Loucy (cell line): ENCODE results near the gene NBDY.

Experiments
- H2AFZ ChIP-seq: fragments of 200-600 bp; sonication (generic); 2 replicates; pipeline ENCODE4 v1.6.0; 2016; ENCODE audit warnings: antibody characterized with exemption, mild to moderate bottlenecking, low read length, moderate library complexity
- H3F3A ChIP-seq: fragments of 200-600 bp; 2 replicates; pipeline ENCODE4 v1.6.0; 2016; ENCODE audit warnings: antibody characterized with exemption, low read depth, mild to moderate bottlenecking
- H3K27me3 ChIP-seq: fragments of 200-600 bp; sonication (generic); 2 replicates; pipeline ENCODE4 v1.6.1; 2014; ENCODE audit warnings: low read length, mild to moderate bottlenecking; ENCODE audit not compliant: insufficient read depth, poor library complexity, severe bottlenecking
- H3K36me3 ChIP-seq: fragments of 200-600 bp; sonication (generic); 2 replicates; pipeline ENCODE4 v1.6.1; 2016; ENCODE audit warnings: low read length; ENCODE audit not compliant: insufficient read depth
- H3K4me1 ChIP-seq: fragments of 200-600 bp; sonication (generic); 2 replicates; pipeline ENCODE4 v1.5.1; 2014; ENCODE audit warnings: low read length, mild to moderate bottlenecking; ENCODE audit not compliant: insufficient read depth, poor library complexity, severe bottlenecking
- H3K4me2 ChIP-seq: fragments of 200-600 bp; sonication (generic); 2 replicates; pipeline ENCODE4 v1.6.0; 2014; ENCODE audit warnings: antibody characterized with exemption, low read length, low read depth, mild to moderate bottlenecking; ENCODE audit not compliant: poor library complexity, severe bottlenecking
- H3K4me3 ChIP-seq: fragments of 200-600 bp; sonication (generic); 2 replicates; pipeline ENCODE4 v1.5.1; 2014; ENCODE audit warnings: low read length, mild to moderate bottlenecking, mixed read lengths; ENCODE audit not compliant: poor library complexity, severe bottlenecking
- H3K79me2 ChIP-seq: fragments of 200-600 bp; sonication (generic); 2 replicates; pipeline ENCODE4 v1.6.1; 2014; ENCODE audit warnings: low read length; ENCODE audit not compliant: insufficient read depth
- H3K9ac ChIP-seq: fragments of 200-600 bp; sonication (generic); 2 replicates; pipeline ENCODE4 v1.6.0; 2014; ENCODE audit warnings: mild to moderate bottlenecking, low read depth, low read length, moderate library complexity; ENCODE audit not compliant: poor library complexity, severe bottlenecking
- H3K9me2 ChIP-seq: fragments of 200-600 bp; sonication (generic); replicated peaks from 2 replicates; pipeline ENCODE4 v1.6.1; 2016; ENCODE audit warnings: low read depth, low read length, mixed read lengths
- H3K9me3 ChIP-seq: fragments of 200-600 bp; sonication (generic); 2 replicates; pipeline ENCODE4 v1.6.1; 2014; ENCODE audit warnings: mild to moderate bottlenecking, antibody characterized with exemption, low read length, low read depth; ENCODE audit not compliant: insufficient read depth
- H4K20me1 ChIP-seq: fragments of 200-600 bp; sonication (generic); 2 replicates; pipeline ENCODE4 v1.6.0; 2014; ENCODE audit warnings: antibody characterized with exemption, low read length, mild to moderate bottlenecking; ENCODE audit not compliant: insufficient read depth, poor library complexity, severe bottlenecking
- EZH2phosphoT487 ChIP-seq: fragments of 200-600 bp; IDR thresholded peaks from 2 replicates; pipeline ENCODE4 v1.6.1; 2018; ENCODE audit warnings: antibody characterized with exemption, mild to moderate bottlenecking, moderate library complexity, borderline replicate concordance
- TF ChIP-seq, protein P1 (sequence below): fragments of 200-600 bp; sonication (generic); conservative IDR thresholded peaks from 2 replicates; pipeline ENCODE4 v1.5.1; 2014; ENCODE audit warnings: mild to moderate bottlenecking, antibody characterized with exemption, low read length

The NBDY gene

DNA sequence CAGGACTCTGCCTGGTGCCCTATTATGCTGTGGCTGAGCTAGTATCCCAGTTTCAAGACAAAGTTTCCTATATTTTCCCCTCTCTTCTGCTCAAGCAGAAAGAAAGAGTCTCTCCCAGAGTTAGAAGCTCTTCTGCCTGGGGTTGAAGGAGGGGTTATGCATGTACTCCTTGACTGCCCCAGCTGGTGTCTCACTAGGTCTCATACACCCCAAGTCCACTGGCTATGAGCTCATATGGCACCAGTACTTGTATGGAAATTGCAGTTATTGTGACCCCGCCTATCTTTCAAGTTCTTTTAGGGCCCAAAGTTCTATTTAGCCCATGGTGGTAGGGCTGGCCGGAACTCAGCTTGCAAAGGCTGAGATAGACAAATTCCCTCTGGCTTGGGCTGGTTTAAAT, 131.8 kb downstream of the NBDY start:
- Histone ChIP-seq H3F3A (no peaks in the 10 kb centered on the region), H3K4me3 (no peak overlapping the region), H4K20me1 (no peaks in the 10 kb centered on the region), H3K36me3 (no peaks in the 10 kb centered on the region), H3K9ac (no peak overlapping the region), H3K9me2 (no peaks in the 10 kb centered on the region), H3K79me2 (no peaks in the 10 kb centered on the region), H3K4me2 (no peak overlapping the region), H2AFZ (no peak overlapping the region), H3K4me1 (no peaks in the 10 kb centered on the region), H3K9me3 (no peaks in the 10 kb centered on the region), H3K27me3 (no peaks in the 10 kb centered on the region)
- TF ChIP-seq, protein P1, sequence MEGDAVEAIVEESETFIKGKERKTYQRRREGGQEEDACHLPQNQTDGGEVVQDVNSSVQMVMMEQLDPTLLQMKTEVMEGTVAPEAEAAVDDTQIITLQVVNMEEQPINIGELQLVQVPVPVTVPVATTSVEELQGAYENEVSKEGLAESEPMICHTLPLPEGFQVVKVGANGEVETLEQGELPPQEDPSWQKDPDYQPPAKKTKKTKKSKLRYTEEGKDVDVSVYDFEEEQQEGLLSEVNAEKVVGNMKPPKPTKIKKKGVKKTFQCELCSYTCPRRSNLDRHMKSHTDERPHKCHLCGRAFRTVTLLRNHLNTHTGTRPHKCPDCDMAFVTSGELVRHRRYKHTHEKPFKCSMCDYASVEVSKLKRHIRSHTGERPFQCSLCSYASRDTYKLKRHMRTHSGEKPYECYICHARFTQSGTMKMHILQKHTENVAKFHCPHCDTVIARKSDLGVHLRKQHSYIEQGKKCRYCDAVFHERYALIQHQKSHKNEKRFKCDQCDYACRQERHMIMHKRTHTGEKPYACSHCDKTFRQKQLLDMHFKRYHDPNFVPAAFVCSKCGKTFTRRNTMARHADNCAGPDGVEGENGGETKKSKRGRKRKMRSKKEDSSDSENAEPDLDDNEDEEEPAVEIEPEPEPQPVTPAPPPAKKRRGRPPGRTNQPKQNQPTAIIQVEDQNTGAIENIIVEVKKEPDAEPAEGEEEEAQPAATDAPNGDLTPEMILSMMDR, result no peak
- TF ChIP-seq EZH2phosphoT487, result no peak
